SK-N-SH treated with all-trans-retinoic acid at 6 μM for 48 hours (cell line): Measurements from ENCODE around the gene PGS1.

Experiments
- CSDC2 ChIP-seq: fragments of 250-450 bp; sonication (Bioruptor Pico); IDR thresholded peaks from 2 replicates; pipeline ENCODE4 v1.5.0; 2020; ENCODE audit warnings: mild to moderate bottlenecking, moderate library complexity
- ISL1 ChIP-seq: fragments of 250-450 bp; sonication (Bioruptor Pico); IDR thresholded peaks from 2 replicates; pipeline ENCODE4 v2.1.2; 2022; ENCODE audit warnings: mild to moderate bottlenecking, moderate library complexity
- OSR1 ChIP-seq: fragments of 250-450 bp; sonication (Bioruptor Pico); IDR thresholded peaks from 2 replicates; pipeline ENCODE4 v1.8.0; 2022; ENCODE audit warnings: moderate library complexity, mild to moderate bottlenecking, inconsistent platforms
- TOX ChIP-seq: fragments of 250-450 bp; sonication (Bioruptor Pico); IDR thresholded peaks from 2 replicates; pipeline ENCODE4 v1.8.0; 2021; ENCODE audit warnings: mild to moderate bottlenecking, moderate library complexity, borderline replicate concordance
- ZC3H10 ChIP-seq: fragments of 250-450 bp; sonication (Bioruptor Pico); IDR thresholded peaks from 2 replicates; pipeline ENCODE4 v1.5.1; 2021; ENCODE audit warnings: mild to moderate bottlenecking, moderate library complexity
- TF ChIP-seq, protein P1 (sequence below): fragments of 250-450 bp; sonication (Bioruptor Pico); IDR thresholded peaks from 2 replicates; pipeline ENCODE4 v1.5.1; 2020; ENCODE audit warnings: low read depth, mild to moderate bottlenecking, moderate library complexity

DNA sequence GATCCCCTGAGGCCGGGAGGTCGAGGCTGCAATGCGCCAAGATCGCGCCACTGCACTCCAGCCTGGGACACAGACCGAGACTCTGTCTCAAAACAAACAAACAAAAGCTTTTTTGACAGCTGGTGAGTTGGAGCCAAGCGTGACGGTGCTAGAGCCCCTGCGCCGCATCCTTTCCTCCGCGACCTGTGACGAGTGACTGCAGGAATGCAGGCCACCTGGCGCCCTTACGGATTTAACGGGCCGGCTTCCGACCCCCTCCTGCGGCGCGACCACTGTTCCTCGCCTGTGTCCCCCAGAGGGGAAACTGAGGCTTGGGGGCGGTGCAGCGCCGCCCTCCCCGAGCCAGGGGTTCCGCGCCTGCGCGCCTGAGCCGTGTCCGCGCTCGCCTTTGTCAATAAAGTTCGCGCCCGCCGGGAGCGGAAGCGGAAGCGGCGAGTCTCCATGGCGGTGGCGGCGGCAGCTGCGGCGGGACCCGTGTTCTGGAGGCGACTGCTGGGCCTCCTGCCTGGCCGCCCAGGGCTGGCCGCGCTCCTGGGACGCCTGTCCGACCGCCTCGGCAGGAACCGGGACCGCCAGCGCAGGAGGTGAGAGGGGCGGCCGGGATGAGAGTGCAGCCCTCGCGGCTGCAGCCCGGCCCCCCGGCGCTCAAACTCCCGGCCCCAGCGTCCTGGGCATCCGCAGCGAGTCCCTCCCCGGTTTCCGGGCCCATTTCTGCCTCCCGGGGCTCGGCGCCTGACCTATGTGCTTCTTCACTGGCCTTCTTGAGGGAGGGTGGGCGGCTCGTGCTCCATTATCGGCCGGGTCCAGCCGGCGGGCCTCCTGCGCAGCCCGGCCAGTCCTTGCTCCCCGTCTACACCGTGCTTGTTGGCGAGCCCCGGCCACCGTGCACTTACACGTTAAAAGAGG lies at the start of gene PGS1:
- TF ChIP-seq, protein P1, sequence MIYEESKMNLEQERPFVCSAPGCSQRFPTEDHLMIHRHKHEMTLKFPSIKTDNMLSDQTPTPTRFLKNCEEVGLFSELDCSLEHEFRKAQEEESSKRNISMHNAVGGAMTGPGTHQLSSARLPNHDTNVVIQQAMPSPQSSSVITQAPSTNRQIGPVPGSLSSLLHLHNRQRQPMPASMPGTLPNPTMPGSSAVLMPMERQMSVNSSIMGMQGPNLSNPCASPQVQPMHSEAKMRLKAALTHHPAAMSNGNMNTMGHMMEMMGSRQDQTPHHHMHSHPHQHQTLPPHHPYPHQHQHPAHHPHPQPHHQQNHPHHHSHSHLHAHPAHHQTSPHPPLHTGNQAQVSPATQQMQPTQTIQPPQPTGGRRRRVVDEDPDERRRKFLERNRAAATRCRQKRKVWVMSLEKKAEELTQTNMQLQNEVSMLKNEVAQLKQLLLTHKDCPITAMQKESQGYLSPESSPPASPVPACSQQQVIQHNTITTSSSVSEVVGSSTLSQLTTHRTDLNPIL: no peak
- TF ChIP-seq ISL1: no peak
- no peak for TF ChIP-seq ZC3H10
- no peak for TF ChIP-seq OSR1 (CRISPR knock-in tag)
- no peak for TF ChIP-seq CSDC2
- TF ChIP-seq TOX (CRISPR knock-in tag): no peak
